Epidermal melanocyte (primary cell): ENCODE data around the gene GNG3.
"Not testable (repeated sequence)": the region's sequence is repeated elsewhere in the genome, so short reads cannot be mapped to it uniquely, and the experiment has no call there.

Experiments used
- DNase-seq: peaks from one replicate; pipeline ENCODE4 v3.0.0; 2011; ENCODE audit warnings: low spot score; ENCODE audit not compliant: insufficient read length

Gene GNG3

GRCh38 chr11:62716816-62717215, 9.3 kb downstream of the GNG3 start:
- DNase-seq: no peak

GRCh38 chr11:62719302-62719978, 12.0 kb downstream of the GNG3 start:
- no peak for DNase-seq

DNA sequence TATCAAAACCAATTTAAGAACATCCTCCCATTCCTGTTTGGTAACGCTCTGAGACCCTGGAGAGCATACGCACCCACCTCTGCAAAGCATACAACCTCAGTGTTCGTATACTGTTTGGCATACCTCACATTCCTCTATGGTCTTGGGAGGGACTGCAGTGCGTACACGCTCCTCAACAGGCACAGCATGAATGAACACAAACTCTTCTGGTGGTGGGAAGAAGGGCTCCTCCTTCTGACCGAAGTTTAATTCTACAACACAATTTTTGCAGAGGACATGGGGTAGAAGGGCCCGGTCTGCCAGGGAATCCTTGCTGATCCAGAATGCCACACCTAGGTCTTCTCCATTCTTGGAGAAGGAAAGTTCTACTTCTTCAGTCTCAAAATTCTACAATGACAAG, 14.5 kb downstream of the GNG3 start:
- DNase-seq: no peak

- no peak for DNase-seq
These were observed 16.7 kb downstream of the GNG3 start for GRCh38 chr11:62724171-62724570.

GRCh38 chr11:62725646-62726045, 18.2 kb downstream of the GNG3 start:
- DNase-seq: no peak

DNA sequence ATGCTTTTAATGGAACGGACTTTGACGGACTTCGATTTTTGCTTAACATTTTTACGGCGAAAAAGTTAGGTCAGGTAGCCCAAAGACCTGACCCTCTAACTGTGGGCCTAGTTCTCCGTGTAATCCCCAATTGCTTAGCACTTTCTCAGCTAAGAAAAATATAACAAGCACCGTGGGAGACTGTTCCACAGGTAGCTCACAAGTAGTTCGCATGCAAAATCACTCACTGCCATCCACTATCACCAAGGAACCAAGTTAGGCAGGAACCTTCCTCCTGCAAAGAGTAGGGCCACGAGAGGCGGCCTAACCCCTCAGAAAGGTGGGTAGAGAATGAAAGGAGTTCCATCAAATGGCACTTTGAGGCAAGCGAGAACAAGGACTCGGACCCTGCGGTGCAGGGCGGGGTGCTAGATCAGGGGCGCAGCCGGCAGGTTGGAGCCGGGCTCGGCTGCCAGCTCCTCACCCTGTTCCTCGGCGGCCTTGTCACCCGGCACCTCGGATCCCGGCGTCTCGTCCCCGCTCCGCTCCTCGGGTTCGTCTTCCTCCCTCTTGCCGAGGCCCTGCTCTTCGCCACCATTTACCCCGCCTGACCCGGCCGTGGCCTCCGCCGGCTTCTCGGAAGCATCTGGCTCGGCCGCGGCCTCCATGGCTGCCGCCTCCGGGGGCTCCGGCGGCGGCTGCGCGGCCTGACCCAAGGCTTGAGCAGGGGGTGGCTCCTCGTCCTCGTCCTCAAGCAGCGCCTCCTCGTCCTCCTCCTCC, 18.9 kb downstream of the GNG3 start:
- no peak for DNase-seq

DNA sequence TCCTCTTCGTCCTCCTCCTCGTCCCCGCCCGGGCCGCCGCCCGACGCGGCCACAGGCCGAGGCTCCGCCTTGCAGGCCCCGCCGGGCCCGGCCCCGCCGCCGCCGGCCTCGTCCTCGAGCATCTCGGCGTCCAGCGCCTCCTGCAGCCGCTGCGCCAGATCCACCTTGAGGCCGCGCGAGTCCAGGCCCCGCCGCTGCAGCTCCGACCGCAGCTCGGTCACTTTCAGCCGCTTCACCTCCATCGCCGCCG, 19.4 kb downstream of the GNG3 start:
- DNase-seq: no peak

GRCh38 chr11:62727165-62727871, 19.8 kb downstream of the GNG3 start, which contains the start of gene HNRNPUL2:
HNRNPUL2 (minus strand) TSS chr11:62727457; CDS start chr11:62727156, 301 bp downstream.
- peak; percentile 92 for DNase-seq

- peak; percentile 86 for DNase-seq
These were observed 20.3 kb downstream of the GNG3 start for GRCh38 chr11:62727872-62728170.

- peak; percentile 65 for DNase-seq
These were observed 20.9 kb downstream of the GNG3 start, which contains the start of gene TTC9C for GRCh38 chr11:62728171-62728988. TTC9C (plus strand) TSS chr11:62728486; CDS start chr11:62728849, 363 bp downstream.

DNA sequence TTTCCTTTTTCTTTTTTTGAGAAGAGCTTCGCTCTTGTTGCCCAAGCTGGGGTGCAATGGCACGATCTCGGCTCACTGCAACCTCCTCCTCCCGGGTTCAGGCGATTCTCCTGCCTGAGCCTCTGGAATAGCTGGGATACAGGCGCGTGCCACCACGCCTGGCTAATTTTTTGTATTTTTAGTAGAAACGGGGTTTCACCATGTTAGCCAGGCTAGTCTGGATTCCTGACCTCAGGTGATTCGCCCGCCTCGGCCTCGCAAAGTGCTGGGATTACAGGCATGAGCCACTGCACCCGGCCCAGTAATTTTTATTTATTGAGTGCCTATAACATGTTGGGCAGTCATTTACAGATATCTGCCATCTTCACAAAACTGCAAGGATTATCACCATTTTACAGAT, 22.6 kb downstream of the GNG3 start:
- not testable (repeated sequence) for DNase-seq

- DNase-seq: no peak
These were observed 25.4 kb downstream of the GNG3 start for GRCh38 chr11:62732830-62733229.

DNA sequence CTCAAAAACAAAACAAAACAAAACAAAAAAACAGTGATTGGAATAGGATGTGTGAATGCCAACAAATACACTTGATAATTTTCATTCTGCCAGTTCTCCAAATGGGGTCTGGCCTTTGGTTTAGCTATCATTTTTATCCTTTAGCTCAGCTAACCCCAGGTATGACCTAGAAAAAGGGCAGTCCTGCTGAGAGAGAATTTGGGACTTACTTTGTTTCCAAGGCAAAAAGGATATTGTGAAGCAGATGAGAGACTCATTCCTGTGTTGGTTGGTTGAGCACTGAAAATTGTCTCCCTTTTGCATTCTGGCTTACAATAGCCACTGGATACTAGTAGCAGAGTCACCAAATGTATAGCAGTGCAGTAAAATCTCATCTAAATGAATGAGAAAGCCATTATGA, 29.7 kb downstream of the GNG3 start:
- DNase-seq: no peak

GRCh38 chr11:62747475-62748160, 40.1 kb downstream of the GNG3 start:
- DNase-seq: peak; percentile 68

DNA sequence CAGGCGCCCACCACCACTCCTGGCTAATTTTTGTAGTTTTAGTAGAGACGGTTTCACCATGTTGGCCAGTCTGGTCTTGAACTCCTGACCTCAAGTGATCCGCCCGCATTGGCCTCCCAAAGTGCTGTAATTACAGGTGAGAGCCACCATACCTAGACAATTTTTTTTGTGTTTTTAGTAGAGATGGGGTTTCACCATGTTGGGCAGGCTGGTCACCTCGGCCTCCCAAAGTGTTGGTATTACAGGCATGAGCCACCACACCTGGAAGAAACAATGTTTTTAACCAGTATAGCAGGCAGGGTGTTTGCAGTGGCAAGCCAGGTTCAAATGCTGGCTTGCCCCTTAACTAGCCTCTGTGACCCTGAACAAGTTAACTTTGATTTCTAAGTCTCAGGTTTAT, 42.5 kb downstream of the GNG3 start:
- not testable (repeated sequence) for DNase-seq

- no peak for DNase-seq
These were observed 44.8 kb downstream of the GNG3 start for GRCh38 chr11:62752177-62752785.

GRCh38 chr11:62752994-62753735, 45.7 kb downstream of the GNG3 start:
- no peak for DNase-seq

DNA sequence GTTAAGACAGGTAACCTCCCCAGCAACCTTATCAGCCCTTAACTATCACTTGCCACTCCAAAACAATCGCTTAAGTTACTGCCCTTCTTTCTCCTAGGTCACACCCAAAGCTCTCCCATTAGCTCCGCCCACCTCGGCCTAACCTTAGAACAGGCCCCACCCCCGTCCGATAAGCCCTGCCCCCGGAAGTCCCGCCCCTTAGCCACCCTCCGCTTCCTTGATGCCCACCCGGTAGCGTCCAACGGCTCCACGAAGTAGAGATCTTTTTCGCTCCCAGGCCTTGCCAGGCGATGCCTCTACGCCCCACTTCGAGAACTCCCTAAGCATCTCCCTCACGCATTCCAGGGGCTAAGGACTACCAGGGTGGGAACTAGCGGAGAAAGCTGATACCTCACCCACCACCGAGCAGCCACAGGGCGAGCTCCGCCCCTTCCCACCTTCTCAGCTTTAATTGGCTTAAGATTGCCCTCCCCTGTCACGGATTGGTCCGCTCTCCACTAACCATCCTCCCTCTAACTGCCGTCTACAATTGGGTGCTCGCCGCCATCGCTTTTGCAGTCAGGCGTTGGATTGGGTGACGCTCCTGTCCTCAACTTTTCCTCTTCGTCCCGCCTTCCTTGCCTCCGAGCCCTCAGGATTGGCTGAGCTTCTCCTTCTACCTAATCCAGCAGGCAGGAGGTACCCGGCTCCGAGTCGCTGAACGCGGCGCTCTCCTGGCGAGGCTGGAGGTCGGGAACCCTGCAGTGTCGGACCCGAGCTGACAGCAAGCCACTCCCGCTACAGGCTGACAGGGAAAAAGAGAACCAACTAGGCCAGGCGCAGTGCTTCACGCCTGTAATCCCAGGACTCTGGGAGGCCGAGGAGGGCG, 46.5 kb downstream of the GNG3 start, which contains the start of gene ZBTB3:
ZBTB3 (minus strand) TSS at position 425 of the 868 bp plus-strand sequence. CDS start 496 bp downstream, outside the sequence.
- DNase-seq: peak; percentile 96

- DNase-seq: no peak
These were observed 47.7 kb downstream of the GNG3 start for GRCh38 chr11:62755086-62755615.
